IMR-90 (cell line): Measurements from ENCODE around the gene MTG1. TPM values are rescaled to one million over a fixed set of nuclear protein-coding genes. Genes with fewer than 3 reads are reported as not detected.
"Not testable (repeated sequence)": the region's sequence is repeated elsewhere in the genome, so short reads cannot be mapped to it uniquely, and the experiment has no call there.

ENCODE experiments used
- ATAC-seq: fragments of 200-7000 bp; cut with Tn5 transposase; 2 replicates; pipeline ENCODE4 v1.9.1; 2020; ENCODE audit warnings: low read depth, mild to moderate bottlenecking, moderate library complexity
- BruUV-seq: library from RNA; stranded (reverse); fragments of 400-500 nt; replicated peaks from 2 replicates; lab custom pipeline; 2021; lab: Mats Ljungman, UMichigan
- CTCF ChIA-PET: fragments of 300-600 bp; formaldehyde crosslinking; extraction: SDS; loops from one replicate; lab custom pipeline; 2021; ENCODE audit warnings: antibody characterized with exemption; lab: Yijun Ruan, JAX
- POLR2A ChIA-PET: fragments of 300-600 bp; sonication (Branson Sonifier 250); formaldehyde crosslinking; loops from one replicate; lab custom pipeline; 2022; ENCODE audit warnings: antibody characterized with exemption; ENCODE audit not compliant: unreplicated experiment; lab: Charles Lee
- DNase-seq: peaks from one replicate; pipeline ENCODE4 v3.0.0; 2013
- H2AFZ ChIP-seq: replicated peaks from 2 replicates; pipeline ENCODE3; 2013; ENCODE audit warnings: low read length, mild to moderate bottlenecking; ENCODE audit not compliant: poor library complexity
- H2AK5ac ChIP-seq: 2 replicates; pipeline ENCODE4 v1.6.1; 2013; ENCODE audit warnings: low read depth, low read length, inconsistent platforms
- H2AK9ac ChIP-seq: replicated peaks from 2 replicates; pipeline ENCODE3; 2013; ENCODE audit warnings: mild to moderate bottlenecking, low read depth, low read length, moderate library complexity; ENCODE audit not compliant: poor library complexity
- H2BK120ac ChIP-seq: 2 replicates; pipeline ENCODE4 v1.6.1; 2013; ENCODE audit warnings: low read depth, low read length, inconsistent platforms
- H2BK15ac ChIP-seq: 3 replicates; pipeline ENCODE4 v1.6.1; 2013; ENCODE audit warnings: low read depth, low read length, inconsistent platforms
- H2BK20ac ChIP-seq: 2 replicates; pipeline ENCODE4 v1.6.1; 2013; ENCODE audit warnings: low read depth, mild to moderate bottlenecking, inconsistent platforms, low read length, moderate library complexity
- H2BK5ac ChIP-seq: 2 replicates; pipeline ENCODE4 v1.6.1; 2013; ENCODE audit warnings: mild to moderate bottlenecking, low read depth, low read length, inconsistent platforms; ENCODE audit not compliant: poor library complexity, severe bottlenecking
- H3K14ac ChIP-seq: replicated peaks from 2 replicates; pipeline ENCODE4 v1.6.1; 2013; ENCODE audit warnings: low read depth, low read length, inconsistent platforms
- H3K18ac ChIP-seq: 2 replicates; pipeline ENCODE4 v1.6.1; 2013; ENCODE audit warnings: low read depth, low read length, control low read depth
- H3K23ac ChIP-seq: 2 replicates; pipeline ENCODE4 v1.6.1; 2013; ENCODE audit warnings: low read depth, low read length, inconsistent platforms
- H3K27ac ChIP-seq: 2 replicates; pipeline ENCODE4 v1.5.1; 2013; ENCODE audit warnings: mild to moderate bottlenecking, control low read depth, low read length; ENCODE audit not compliant: insufficient read depth
- H3K27me3 ChIP-seq: 2 replicates; pipeline ENCODE4 v1.6.1; 2013; ENCODE audit warnings: low read length; ENCODE audit not compliant: control insufficient read depth, insufficient read depth
- H3K36me3 ChIP-seq: 2 replicates; pipeline ENCODE4 v1.6.1; 2013; ENCODE audit warnings: low read length, mixed read lengths; ENCODE audit not compliant: control insufficient read depth, insufficient read depth
- H3K4ac ChIP-seq: 2 replicates; pipeline ENCODE4 v1.6.1; 2013; ENCODE audit warnings: low read depth, low read length, inconsistent platforms
- H3K4me1 ChIP-seq: 2 replicates; pipeline ENCODE4 v1.6.1; 2013; ENCODE audit warnings: low read length, mixed read lengths; ENCODE audit not compliant: control insufficient read depth, insufficient read depth
- H3K4me2 ChIP-seq: 2 replicates; pipeline ENCODE4 v1.6.1; 2013; ENCODE audit warnings: low read depth, mild to moderate bottlenecking, control low read depth, low read length, moderate library complexity
- H3K4me3 ChIP-seq: 2 replicates; pipeline ENCODE4 v1.5.1; 2013; ENCODE audit warnings: low read depth, mild to moderate bottlenecking, control low read depth, low read length, moderate library complexity; ENCODE audit not compliant: insufficient read depth
- H3K56ac ChIP-seq: 2 replicates; pipeline ENCODE4 v1.6.1; 2013; ENCODE audit warnings: low read length, inconsistent platforms; ENCODE audit not compliant: insufficient read depth; ENCODE audit errors: extremely low read depth
- H3K79me1 ChIP-seq, 2 experiments: 2 replicates each; pipeline ENCODE4 v1.6.1; 2013; ENCODE audit warnings: low read length in 2 of 2, inconsistent platforms in 1 of 2, low read depth in 1 of 2
- H3K9ac ChIP-seq: 2 replicates; pipeline ENCODE4 v1.6.1; 2013; ENCODE audit warnings: low read depth, low read length, control low read depth
- H3K9me1 ChIP-seq: 2 replicates; pipeline ENCODE4 v1.6.1; 2013; ENCODE audit warnings: low read length, inconsistent platforms; ENCODE audit not compliant: insufficient read depth
- H3K9me3 ChIP-seq: 2 replicates; pipeline ENCODE4 v1.6.1; 2013; ENCODE audit warnings: low read length; ENCODE audit not compliant: control insufficient read depth, insufficient read depth
- H4K20me1 ChIP-seq: 2 replicates; pipeline ENCODE4 v1.6.1; 2013; ENCODE audit warnings: low read length, inconsistent platforms; ENCODE audit not compliant: insufficient read depth
- H4K5ac ChIP-seq: 2 replicates; pipeline ENCODE4 v1.6.1; 2013; ENCODE audit warnings: mild to moderate bottlenecking, low read depth, low read length, control low read depth
- H4K8ac ChIP-seq, 2 experiments: 2 replicates each; pipeline ENCODE4 v1.6.1; 2013; ENCODE audit warnings: low read depth in 2 of 2, low read length in 2 of 2, control low read depth in 1 of 2, inconsistent platforms in 1 of 2
- H4K91ac ChIP-seq: 2 replicates; pipeline ENCODE4 v1.6.1; 2013; ENCODE audit warnings: low read depth, low read length, inconsistent platforms; ENCODE audit not compliant: insufficient read depth
- WGBS, 2 experiments: methylation state at CpG; one replicate each; pipeline versions ENCODE4 v1.1.5 to v1.1.7; 2013; ENCODE audit warnings: missing lambda C conversion rate in 2 of 2; ENCODE audit not compliant: insufficient read length in 1 of 2; ENCODE audit errors: extremely low coverage in 2 of 2; 5-methylcytosine and 5-hydroxymethylcytosine counted together
- dilution Hi-C: fragments of 300-500 bp; cut with HindIII; formaldehyde crosslinking; loops from one replicate; pipeline ENCODE4 v1.14.3; 2018; ENCODE audit warnings: low sequenced_read_pairs; ENCODE audit not compliant: unreplicated experiment
- in situ Hi-C: fragments of 300-500 bp; cut with MboI; formaldehyde crosslinking; loops from 3 replicates; pipeline ENCODE4 v1.14.3; 2019; ENCODE audit warnings: low sequenced_read_pairs, inconsistent platforms, mixed read lengths
- intact Hi-C: fragments of 100-400 bp; cut with micrococcal nuclease; formaldehyde crosslinking; loops from 2 replicates; pipeline ENCODE4 v1.10.0; 2022
- polyA plus RNA-seq, 3 experiments: library from polyadenylated mRNA; depleted of rRNA; stranded (reverse); fragments of >200 nt; gene quantifications; 2 replicates each; pipeline ENCODE4 v1.2.3, GENCODE V29; 2012; ENCODE audit warnings: low replicate concordance in 1 of 3
- total RNA-seq: library from RNA; depleted of rRNA; stranded (reverse); fragments of >200 nt; gene quantifications from 2 replicates; pipeline ENCODE4 v1.2.3, GENCODE V29; 2012

The MTG1 gene
- total and polyA plus RNA-seq, 2 of the 4 experiments (the other 2 are of a cell fraction): 38.5 to 64.8 TPM

- H4K91ac ChIP-seq, H3K14ac ChIP-seq, H2BK15ac ChIP-seq, H2AFZ ChIP-seq, intact Hi-C loops, CTCF ChIA-PET, H3K4me1 ChIP-seq, DNase-seq, dilution Hi-C loops, H3K27ac ChIP-seq, H3K27me3 ChIP-seq, H2BK20ac ChIP-seq, H3K18ac ChIP-seq, in situ Hi-C loops, H3K9me1 ChIP-seq, H3K4me2 ChIP-seq, H3K56ac ChIP-seq, H3K4me3 ChIP-seq, H3K4ac ChIP-seq, H4K8ac ChIP-seq, H3K9ac ChIP-seq, H2AK9ac ChIP-seq, H2BK120ac ChIP-seq, H3K79me1 ChIP-seq, H3K9me3 ChIP-seq, H2AK5ac ChIP-seq, BruUV-seq, H2BK5ac ChIP-seq, H3K23ac ChIP-seq, H4K20me1 ChIP-seq, POLR2A ChIA-PET, H4K5ac ChIP-seq: not testable (repeated sequence)
- no CpG with 5 or more reads among the region's 46 CpGs for WGBS, 2 experiments
- peak; percentile 52 for ATAC-seq
- H3K36me3 ChIP-seq: peaks cover 15% of the 10 kb centered on the region
These were observed 30.1 kb downstream of the MTG1 start for GRCh38 chr10:133424102-133424501.

- H3K4me2 ChIP-seq: peak within 1 kb of the TSS; percentile 19; the same call in 1 of the 2 replicates
- dilution Hi-C loops, H2BK15ac ChIP-seq, H2AFZ ChIP-seq, in situ Hi-C loops, CTCF ChIA-PET, H3K9me1 ChIP-seq, H4K20me1 ChIP-seq, ATAC-seq, H2BK120ac ChIP-seq, H3K14ac ChIP-seq, H3K4me1 ChIP-seq, H2AK9ac ChIP-seq, H2BK20ac ChIP-seq, H3K27me3 ChIP-seq, H3K4ac ChIP-seq, H4K8ac ChIP-seq, H3K79me1 ChIP-seq, H3K9me3 ChIP-seq, H3K18ac ChIP-seq, H3K56ac ChIP-seq, H3K9ac ChIP-seq, H4K5ac ChIP-seq, H2BK5ac ChIP-seq, H3K27ac ChIP-seq, H3K23ac ChIP-seq, H2AK5ac ChIP-seq, POLR2A ChIA-PET, intact Hi-C loops, H4K91ac ChIP-seq, DNase-seq, BruUV-seq: not testable (repeated sequence)
- WGBS, 2 experiments: no CpG with 5 or more reads among the region's 37 CpGs
- peaks cover 10% of the 10 kb centered on the region for H3K36me3 ChIP-seq
- 0 out of 2 replicates have a peak within 1 kb of the TSS, but pooled peaks have one; percentile 4 for H3K4me3 ChIP-seq
These were observed 30.6 kb downstream of the MTG1 start, which contains the start of gene SPRN for GRCh38 chr10:133424601-133425000. Gene SPRN, minus strand, starts transcription at chr10:133424625. Its CDS starts 944 bp downstream, at chr10:133423681.
